Stimulated activated CD8-positive, alpha-beta memory T cell treated with anti-CD3 and anti-CD28 coated beads, Interleukin-7, amount 100 ng/mL, for 24 hours (primary cell): ENCODE data around the gene NFIB.

ENCODE experiments used
- DNase-seq: peaks from one replicate; pipeline ENCODE4 v3.0.0-alpha.2; 2020; ENCODE audit warnings: low read depth

Gene NFIB

DNA sequence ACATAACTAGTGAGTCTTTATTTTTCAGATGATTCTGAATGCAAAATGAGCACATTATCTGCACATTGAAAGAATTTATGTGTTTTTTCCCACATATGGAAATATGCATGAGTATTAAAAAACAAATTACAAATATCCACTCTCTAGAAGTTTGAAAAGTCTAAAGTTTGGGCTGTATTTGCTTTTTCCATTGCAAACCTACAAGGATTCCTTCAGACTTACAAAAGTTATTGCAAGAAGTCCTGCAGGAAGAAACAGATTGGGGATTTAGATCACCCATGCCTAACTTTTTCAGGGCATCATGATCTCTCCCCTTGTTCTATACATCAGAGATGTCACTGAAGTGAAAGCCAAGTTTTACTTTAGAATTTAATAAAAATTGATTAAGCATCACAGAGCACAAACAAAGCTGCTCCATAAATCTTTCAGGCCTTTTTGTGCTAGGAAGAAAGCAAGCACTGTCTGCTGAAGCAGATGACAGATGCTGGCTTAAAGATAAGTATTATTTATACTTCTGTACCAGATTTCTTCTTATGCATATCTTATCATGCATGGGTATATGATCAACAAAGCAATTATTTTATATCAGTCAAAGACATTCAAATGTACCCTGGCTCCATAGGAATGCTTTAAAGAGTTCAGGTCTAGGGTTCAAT, 71.7 kb downstream of the NFIB start:
- no peak for DNase-seq

DNA sequence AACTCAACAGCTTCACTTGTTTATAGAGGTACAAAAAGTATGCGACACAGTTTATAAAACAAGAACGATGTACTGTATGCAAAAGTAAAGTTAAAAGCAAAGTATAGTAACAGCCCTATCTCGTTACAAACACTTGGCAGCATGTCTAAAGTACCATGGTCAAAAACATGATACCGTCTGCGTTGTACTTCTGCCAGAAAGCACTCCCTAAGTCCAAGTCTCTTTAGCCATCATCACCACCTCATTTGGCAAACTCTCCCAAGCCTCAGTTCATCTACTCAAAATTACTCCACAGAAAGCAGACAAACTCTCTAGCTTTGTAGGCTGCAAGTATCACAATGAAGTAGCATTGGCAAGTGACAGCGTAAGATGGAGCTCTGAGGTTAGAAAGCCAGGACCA, 73.4 kb downstream of the NFIB start:
- no peak for DNase-seq

DNA sequence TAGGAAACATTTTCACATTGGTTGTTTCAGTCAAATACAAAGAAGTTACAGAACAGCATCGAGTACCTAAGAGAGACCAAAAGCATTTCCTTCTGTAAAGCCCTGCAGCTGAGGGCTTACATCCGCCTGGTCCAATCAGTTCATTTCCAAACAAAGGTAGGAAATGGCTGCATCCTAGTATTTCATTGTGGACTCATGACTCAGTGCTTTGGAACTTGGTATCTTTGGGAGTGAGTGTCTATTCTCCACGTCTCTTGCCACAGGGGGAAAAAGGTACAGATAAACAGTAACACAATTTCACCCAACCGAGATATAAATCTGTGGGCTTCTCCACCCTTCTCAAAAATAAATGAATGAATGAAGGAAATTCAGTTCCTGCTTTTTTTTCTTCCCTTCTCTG, 75.4 kb downstream of the NFIB start:
- no peak for DNase-seq

DNA sequence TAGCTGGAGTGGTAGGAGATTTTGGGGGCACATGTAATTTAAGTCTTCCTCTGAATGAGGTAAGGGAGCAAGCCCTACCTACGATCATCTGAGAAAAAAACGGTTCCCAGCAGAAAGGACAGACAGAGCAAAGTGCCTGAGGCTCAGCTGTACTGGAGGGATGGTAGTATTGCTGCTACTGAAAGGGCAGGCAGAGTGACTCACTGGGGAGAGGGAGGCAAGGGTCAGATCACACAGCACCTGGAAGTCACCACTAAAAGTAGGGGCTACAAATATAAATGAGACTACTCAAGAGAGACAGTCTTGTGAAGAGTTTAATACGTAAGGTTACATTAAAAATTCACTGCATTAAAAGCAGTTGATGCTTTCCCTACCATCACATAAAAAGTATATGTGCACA, 75.9 kb downstream of the NFIB start:
- DNase-seq, result no peak

DNA sequence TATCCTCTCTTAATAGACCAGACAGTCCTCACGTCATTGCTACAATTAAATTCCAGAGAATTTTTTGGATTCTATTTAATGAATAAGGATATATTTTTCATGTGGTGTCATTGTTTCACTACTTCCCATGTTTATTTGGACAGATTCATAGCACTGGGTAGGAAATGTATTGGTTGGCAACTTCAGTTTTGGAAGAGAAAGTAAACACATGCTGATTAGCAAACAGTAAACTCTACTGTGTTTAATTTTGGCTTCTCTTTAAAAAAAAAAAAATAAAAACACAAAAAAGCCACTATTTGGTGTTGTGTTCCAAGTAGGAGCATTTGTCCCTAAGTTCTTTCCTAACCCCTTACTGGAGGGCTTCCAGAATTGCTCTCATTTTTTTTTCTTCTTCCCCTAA, 77.3 kb downstream of the NFIB start:
- DNase-seq, result no peak

DNA sequence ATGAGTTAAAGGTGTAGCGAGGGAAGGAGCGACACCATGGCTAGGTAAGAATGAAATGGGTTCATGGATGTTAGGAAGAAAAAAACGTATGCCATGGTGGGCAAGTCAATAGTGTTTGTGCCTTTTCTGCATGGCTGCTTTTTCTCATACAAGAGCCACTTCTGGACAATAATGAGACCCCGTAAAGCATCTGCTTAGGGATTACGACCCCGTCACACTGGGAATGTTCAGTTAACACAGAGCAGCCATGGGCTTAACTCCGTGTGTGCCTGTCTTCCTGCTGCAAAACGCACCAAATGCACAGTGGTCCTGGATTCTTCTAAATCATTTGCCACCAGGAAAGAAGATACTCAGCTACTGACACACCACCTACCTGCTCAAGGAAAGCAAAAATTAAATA, 81.8 kb downstream of the NFIB start:
- no peak for DNase-seq

DNA sequence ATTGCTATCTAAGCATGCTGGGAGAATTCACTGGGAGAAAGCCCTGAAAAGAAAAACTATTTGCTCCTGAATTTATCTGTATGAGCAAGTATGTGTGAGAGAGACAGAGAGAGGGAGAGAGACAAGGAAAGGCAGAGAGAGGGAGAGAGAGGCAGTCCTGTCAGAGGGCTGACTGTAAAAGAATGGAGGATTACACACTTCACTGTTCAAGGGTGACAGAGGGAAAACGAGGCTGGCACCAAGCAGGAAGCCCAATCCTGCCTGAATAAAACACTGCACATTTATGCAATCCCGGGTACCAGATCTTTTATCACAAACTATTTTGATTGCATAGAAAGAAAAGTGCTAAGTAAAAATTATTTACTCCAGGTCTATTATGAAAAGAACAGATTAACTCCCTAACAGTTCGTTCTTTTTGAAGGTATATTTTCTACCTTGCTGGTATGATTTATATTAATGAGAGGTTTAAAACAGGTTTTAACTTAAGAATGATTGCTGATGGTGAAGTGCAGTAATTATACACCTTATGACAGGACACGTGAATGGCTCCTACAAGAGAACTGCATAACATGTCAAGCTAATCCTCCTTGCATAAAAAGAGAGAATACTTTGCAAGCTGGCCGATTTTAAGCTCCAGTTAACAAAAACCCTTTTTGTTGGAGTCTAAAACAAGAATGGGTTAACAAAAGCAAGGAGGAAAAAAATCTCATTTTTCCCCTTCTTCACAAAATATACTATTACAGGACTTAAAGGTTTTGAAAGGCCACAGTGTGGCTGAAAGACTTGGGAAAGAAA, 82.5 kb downstream of the NFIB start:
- no peak for DNase-seq

DNA sequence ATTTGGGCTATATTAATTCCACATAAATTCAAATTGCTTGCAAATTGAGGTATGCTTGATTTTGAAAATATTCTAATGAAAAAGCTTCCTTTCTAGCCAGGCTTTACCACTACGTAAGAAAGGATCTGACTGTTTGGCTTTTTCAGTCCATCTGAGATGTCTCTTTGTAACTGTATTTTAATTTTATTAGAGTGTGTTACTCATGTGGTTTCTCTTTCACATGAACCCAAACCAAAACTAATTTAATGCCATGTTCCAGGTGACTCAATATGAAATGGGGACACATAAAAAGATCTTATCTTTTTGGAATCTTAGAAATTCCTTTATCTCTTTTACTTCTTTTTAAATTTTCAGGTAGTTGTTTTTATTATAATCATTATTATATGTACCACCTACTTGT, 85.3 kb downstream of the NFIB start:
- DNase-seq, result no peak

DNA sequence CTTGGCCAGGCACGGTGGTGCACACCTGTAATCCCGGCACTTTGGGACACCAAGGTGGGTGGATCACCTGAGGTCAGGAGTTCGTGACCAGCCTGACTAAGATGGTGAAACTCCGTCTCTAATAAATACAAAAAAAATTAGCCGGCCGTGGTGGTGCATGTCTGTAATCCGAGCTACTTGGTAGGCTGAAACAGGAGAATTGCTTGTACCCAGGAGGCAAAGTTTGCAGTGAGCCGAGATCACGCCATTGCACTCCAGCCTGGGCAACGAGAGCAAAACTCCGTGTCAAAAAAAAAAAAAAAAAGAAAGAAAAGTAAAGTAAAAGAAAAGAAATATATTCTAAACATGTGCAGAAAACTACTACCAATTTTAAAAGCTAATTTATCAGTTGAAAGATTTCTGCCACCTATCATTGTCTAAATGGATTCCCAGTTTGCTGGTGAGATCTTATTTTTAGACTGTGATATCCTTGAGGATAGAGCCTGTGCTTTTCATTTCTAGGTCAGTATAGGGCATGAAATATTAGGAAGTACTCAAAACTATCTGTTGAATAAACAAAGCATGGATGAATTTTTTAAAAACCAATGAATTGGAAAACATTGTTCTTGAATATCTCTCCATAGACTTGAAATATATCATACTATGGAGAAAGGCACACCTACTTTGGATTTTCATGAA, 86.9 kb downstream of the NFIB start:
- no peak for DNase-seq

DNA sequence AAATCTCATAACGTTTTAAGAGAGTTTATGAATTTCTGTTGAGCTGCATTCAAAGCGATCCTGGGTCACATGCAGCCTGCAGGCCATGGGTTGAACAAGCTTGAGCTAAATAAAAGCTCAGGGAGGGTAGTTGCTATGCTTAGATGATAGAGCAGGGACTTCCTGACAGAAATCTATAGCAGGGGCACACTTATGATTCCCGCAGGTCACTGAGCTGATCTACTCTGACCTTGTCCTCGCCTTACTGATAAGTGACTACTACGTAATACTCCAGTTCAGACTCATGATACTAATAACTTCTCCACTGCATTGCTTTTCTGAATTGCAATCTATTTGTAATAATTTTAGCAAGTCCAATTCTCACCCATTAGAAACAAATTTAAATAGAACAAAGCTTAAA, 90.9 kb downstream of the NFIB start:
- no peak for DNase-seq

DNA sequence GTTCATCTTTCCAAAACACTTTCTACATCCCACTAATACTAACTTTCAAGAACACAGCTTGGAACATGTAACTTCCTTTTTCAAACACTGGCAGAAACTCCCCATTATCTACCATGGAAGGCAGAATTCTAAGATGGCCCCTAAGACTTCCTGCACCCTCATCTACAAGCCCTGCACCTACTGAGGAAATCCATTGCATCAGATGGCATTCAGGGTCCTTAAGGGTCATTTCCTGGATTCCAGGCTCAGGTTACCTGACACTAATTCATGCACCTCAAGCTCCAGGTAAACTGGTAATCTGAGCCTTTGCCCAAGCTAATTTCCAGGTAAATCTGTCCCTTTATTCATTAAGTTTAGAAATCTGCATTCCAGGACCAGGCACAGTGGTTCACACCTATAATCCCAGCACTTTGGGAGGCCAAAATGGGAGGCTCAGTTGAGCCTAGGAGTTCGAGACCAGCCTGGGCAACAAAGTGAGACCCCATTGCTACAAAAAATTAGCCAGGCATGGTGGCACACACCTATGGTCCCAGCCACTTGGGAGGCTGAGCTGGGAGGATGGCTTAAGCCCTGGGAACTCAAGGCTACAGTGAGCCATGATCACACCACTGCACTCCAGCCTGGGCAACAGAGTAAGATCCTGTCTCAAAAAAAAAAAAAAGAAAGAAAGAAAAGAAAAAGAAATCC, 91.6 kb downstream of the NFIB start:
- DNase-seq, result no peak

DNA sequence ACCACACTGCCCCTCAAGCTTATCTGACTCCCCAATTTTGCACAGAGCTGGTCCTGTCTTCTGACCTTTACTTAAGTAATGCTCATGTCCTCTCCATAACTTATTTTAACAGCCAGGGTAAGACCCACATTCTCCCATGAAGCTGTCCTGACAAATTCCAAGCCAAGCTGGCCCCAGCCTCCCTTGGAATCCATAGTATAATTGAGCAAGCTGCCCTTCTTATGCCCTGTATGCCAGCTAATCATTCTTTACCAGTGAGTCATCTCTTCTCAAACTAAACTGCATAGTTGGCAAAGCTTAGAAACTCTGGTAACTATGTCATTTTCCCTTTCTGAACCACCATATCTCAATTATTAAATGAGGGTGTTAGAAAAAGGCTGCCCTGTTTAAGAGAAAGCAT, 92.4 kb downstream of the NFIB start:
- DNase-seq, result no peak

DNA sequence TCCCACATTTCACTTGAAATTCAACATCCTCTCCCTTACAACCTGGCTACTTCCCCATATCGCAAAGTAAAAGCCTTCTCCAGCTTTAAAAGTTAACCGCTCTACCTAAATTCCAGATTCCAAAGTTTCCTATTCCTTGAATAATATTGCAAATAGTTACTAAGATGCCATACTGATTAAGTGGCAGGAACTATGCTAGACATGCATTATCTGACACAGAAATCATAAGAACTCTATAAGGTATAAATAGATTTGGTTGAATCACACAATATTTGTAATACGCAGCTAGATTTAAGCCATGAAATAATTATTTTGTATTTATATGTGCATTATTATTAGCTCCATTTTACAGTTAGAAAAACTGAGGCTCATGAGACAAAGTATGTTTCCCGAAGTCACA, 92.8 kb downstream of the NFIB start:
- DNase-seq, result no peak

DNA sequence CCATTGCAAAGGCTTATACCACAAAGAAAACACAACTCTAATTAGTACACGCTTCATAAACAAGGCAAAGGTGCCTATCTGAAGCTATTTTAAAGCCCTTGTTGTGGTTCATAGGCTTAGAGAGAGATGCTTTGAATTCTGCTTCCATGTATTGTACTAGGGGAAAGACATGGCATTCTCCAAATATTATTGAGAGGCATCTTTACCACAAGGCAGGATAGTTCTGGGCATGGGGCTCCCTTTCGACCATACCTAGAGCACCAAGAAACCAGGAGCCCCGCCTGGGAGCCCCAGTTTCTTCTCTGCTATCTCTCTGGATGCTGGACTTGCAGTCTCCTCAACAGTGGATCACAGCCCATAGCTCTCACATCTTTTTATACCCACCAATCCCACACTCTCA, 93.7 kb downstream of the NFIB start:
- no peak for DNase-seq

DNA sequence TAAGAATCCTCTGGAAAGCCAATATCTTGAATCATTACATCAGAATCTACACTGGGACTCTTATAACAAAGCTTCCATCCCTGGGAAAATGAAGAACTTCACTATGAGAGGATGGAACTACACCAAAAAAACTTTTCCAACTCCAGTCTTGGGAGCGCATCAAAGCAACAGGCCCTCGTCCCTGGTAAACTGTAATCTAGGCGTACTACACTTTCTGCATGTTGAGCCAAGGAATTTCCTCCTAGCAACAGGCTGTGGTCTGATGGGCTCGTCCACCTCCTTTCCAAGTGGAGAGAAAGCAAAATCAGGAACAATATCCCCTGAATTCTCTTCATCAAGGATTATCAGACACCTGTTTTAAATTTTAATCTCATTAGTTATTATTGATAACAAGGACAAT, 94.1 kb downstream of the NFIB start:
- no peak for DNase-seq

DNA sequence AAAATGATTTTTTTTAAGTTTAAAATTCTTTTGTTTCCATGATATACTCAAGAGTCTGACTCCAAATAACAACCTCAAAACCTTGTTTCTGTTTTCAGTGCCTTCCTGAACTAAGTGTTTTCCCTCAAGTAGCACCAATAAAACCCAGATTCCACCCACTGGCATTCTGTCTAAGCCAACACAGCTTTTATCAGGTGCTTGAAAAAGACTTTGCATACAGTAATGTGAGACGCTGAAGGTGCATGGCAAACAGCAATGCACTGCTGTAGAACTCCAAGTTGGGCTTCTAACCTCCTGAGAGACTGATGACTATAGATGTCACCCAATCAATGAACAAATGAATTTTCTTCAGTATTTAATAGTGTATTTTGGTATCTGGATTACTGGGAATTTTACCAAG, 95.7 kb downstream of the NFIB start:
- no peak for DNase-seq

DNA sequence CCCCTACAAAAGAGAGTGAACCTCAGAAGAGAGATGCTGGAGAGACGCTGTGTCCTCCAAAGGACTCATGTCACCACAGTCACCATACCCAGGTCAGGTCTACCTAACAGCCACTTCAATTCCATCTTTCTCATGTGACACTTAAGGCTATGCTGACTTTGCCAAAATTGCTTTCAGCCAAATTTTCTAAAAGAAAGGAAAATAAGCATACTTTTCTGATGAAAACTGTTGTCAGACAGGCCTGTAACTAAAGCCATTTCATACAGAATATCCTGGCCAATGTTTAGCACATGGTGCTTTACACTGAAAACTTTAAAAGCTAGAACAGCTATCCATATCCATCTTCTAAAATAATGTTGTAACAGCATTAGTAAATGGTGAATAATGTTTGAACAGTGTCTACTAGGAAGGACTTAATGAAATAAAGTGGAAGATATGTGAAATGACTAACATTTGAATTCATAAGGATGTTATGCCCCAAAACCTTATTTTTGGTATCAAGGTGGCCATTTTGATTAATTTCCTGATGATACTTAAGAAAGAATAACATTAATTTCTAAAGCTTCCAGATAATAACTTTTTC, 97.2 kb downstream of the NFIB start:
- no peak for DNase-seq

DNA sequence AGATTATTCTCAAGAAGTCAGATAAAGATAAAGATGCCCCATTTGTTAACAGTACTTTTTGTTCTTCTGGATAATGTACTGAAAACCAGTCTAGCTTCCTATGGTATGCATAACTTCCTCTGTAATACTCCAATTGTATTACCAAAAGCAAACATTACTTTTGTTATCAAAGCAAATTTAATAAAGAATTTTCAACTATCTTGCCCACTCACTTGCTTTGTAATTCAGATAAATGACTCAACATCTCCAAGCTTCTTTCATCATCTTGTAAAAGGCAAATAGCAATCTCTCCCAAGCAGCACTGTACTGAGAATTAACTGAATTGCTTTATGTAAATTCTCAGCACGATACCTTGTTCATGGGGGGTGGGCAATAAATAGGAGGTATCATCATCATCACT, 98.3 kb downstream of the NFIB start:
- DNase-seq, result no peak

DNA sequence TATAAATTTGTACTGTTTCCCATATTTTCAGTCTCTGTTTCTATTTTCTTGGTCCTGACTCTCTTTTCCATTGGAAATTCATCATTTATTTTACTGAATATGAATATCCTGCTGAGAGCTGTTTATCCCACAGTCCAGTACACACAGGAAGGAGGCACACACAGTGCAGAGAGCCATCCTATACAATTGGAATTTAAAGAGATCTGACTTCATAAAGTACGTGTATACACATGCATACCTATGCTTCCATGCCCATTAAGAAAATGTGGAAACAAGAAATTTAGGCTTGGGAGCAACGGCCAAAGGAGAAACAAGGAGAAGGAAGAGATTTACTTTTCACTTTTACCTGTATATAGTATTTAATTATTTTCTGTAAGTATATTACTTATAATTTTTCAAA, 99.2 kb downstream of the NFIB start:
- no peak for DNase-seq

DNA sequence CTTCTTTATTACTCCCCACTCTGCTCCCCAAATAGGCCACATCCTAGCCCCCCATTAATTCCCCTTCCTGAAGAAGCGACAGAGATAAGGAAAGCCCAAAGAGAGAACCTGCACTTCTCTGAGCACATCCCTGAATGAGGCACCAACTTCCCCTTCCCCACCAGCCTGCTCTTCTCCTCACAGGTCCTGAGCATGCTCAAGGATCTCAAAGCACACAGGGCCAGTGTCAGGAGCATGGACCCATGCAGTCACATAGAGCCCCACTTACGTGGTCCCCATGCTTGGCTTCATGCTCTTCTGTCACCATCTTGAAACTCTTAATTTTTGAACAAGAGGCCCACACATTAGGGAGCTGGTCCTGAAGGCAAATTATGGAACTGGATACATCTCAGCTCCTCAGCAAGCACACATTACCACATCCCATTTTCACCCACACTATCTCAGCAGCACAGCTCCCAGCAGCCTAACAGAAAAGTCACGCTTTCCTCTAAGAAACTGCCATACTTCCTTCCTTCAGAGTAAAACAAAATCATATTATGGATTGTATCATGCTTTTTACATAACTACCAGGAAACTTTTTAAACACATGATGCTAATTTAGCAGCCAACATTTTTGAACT, 99.8 kb downstream of the NFIB start:
- no peak for DNase-seq

DNA sequence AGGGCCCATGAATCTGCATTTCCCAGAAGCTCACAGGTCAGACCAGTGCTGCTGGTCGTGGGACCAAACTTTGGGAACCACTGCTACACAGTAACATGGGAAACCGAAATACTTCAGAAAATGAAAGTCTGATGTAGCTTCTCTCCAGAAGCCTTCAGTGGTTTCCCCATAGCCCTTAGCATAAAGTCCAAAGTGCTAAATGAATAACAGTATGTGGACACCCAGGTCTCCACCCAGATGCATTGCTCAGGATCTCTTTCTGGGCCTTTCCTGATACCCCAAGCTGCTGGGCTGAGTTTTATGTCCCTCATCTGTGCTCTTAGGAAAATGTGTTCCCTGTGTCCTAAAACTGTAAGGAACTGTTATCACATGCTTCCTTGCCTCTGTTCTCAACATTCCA, 100.4 kb downstream of the NFIB start:
- DNase-seq, result no peak
